Hematopoietic multipotent progenitor cell treated with erythropoietin and hydrocortisone succinate and interleukin-3 and kit ligand, for 4 days (in vitro differentiated cells): ENCODE results near the gene RET.

Source experiments
- DNase-seq: peaks from one replicate; pipeline ENCODE4 v3.0.0-alpha.2; 2015

The RET gene

GRCh38 chr10:43177595-43177994, 100.7 kb downstream of the RET start:
- no peak for DNase-seq
